HFFc6 (cell line): Measurements from ENCODE around the gene UQCRQ. TPM values are rescaled to one million over a fixed set of nuclear protein-coding genes. Genes with fewer than 3 reads are reported as not detected.

Source experiments
- DNase-seq: peaks from one replicate; pipeline ENCODE4 v3.0.0-alpha.2; 2018
- H3K27ac Mint-ChIP-seq: 2 replicates; pipeline ENCODE4 v1.8.0; 2020; ENCODE audit warnings: mild to moderate bottlenecking, mixed read lengths
- H3K27me3 Mint-ChIP-seq: 2 replicates; pipeline ENCODE4 v1.8.0; 2021; ENCODE audit warnings: mild to moderate bottlenecking, moderate library complexity, mixed read lengths; ENCODE audit not compliant: insufficient read depth
- H3K36me3 Mint-ChIP-seq: 2 replicates; pipeline ENCODE4 v1.8.0; 2021; ENCODE audit warnings: low read depth, mixed read lengths
- H3K4me1 Mint-ChIP-seq: 2 replicates; pipeline ENCODE4 v1.8.0; 2020; ENCODE audit warnings: low read depth, mixed read lengths
- H3K4me3 Mint-ChIP-seq: 2 replicates; pipeline ENCODE4 v1.8.0; 2020; ENCODE audit warnings: mild to moderate bottlenecking, moderate library complexity, mixed read lengths
- H3K9me3 Mint-ChIP-seq: 2 replicates; pipeline ENCODE4 v1.8.0; 2020; ENCODE audit warnings: mild to moderate bottlenecking, mixed read lengths
- CTCF ChIP-seq: fragments of 200-600 bp; sonication (generic); IDR thresholded peaks from 2 replicates; pipeline ENCODE4 v1.5.0; 2021; ENCODE audit warnings: antibody characterized with exemption, mild to moderate bottlenecking
- total RNA-seq, 6 experiments: library from RNA; stranded (reverse); fragmentation: NEBNext Ultra II Directional; extraction: Animal tissue kit (Norgen Biotek cat#: 25700); gene quantifications; 2 replicates in 1 of 6; 3 replicates in 5 of 6; pipeline ENCODE4 v1.2.3, GENCODE V29; 2021

UQCRQ gene
- total RNA-seq, 6 experiments from 2014 or later, result 501 to 678 (median 615) TPM

- Mint-ChIP-seq H3K36me3 (peaks cover 28% of the 10 kb centered on the region), H3K4me3 (no peak overlapping the region), H3K27ac (no peak overlapping the region)
Measured at GRCh38 chr5:132890817-132891216, 24.4 kb downstream of the UQCRQ start.

DNA sequence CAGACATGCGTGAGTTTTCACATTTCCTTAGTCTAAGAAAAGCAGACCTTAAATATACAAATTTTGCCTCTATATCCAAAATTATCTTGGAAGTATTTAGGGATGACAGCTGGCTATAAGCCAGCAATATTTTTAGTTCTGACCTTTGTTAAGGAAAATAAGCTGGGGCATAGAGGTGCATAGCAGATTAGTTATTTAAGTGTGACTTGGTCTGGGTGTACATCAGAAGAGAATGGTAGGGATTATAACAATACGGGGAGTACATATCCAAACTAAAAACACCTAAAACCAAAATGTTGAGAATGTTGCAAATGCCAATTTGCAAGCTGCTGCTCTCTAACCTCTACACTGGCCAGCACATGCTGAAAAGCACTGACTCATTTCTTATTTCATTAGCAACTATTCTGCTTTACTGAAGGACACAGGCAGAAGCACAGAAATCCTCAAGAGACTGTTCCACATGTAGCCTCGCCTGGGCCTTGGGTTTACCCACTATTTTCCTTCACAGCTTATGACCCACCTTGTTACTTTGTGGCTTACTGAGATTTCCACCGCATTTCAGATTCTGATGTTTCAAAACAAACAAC, 29.4 kb downstream of the UQCRQ start:
- H3K27me3 Mint-ChIP-seq, result no peaks in the 10 kb centered on the region; the same call in 1 of the 2 replicates
- 0 out of 2 replicates have a peak, but pooled peaks cover 8% of the 10 kb centered on the region for H3K4me1 Mint-ChIP-seq
- H3K4me3 Mint-ChIP-seq, result no peak overlapping the region
- H3K27ac Mint-ChIP-seq, result no peak overlapping the region
- peaks cover 32% of the 10 kb centered on the region for H3K36me3 Mint-ChIP-seq
- no peak for DNase-seq
- no peak for TF ChIP-seq CTCF
- H3K9me3 Mint-ChIP-seq, result no peaks in the 10 kb centered on the region

More at GRCh38 chr5:132890817-132891216, 24.4 kb downstream of the UQCRQ start:
- DNase-seq, result no peak
- Mint-ChIP-seq H3K27me3 (no peaks in the 10 kb centered on the region), H3K9me3 (no peaks in the 10 kb centered on the region), H3K4me1 (peaks cover 11% of the 10 kb centered on the region; the same call in 1 of the 2 replicates)
- no peak for TF ChIP-seq CTCF

DNA sequence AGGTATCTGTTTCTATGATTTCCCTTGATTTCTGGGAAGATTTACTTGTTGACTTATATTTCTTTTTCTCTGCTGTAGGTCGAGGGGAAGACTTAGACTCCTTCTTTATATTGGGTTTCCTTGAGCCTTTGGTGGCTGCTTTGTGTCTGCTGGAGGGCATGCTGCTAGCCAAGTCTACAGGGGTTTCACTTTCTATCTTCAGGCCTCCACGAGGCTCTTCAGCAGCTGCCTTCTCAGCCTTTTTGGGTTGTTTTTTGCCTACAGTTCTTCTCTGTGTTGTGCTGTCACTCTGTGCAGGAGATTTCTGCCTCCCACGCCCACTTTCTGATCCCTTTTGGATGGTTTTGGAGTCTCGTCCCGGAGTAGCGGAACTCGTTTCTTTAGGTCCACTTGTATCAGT, 30.2 kb downstream of the UQCRQ start:
- Mint-ChIP-seq H3K4me3 (no peak overlapping the region; the same call in 1 of the 2 replicates), H3K27ac (no peak overlapping the region), H3K4me1 (0 out of 2 replicates have a peak, but pooled peaks cover 8% of the 10 kb centered on the region), H3K36me3 (peaks cover 32% of the 10 kb centered on the region), H3K9me3 (no peaks in the 10 kb centered on the region), H3K27me3 (no peaks in the 10 kb centered on the region; the same call in 1 of the 2 replicates)
- DNase-seq, result no peak
- TF ChIP-seq CTCF, result no peak

DNA sequence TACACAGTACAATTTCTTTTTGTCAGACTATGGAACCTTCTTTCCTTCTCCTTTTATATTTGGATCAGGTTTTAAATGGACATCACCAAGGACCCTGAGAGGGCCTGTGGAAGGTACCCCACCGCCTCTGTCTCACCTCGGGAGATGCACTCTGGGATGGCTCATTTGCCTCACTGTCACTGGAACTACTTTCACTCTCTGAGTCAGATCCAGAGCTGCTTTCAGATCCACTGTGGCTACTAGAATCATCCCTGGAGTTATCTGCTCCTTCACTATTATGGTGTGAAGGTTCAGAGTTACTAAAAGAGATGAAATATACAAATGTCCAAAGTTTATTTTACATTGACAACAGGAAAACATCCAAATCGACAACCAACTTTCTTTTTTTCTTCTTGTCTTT, 31.7 kb downstream of the UQCRQ start:
- no peak overlapping the region for H3K4me3 Mint-ChIP-seq
- H3K36me3 Mint-ChIP-seq, result peaks cover 28% of the 10 kb centered on the region
- no peak for TF ChIP-seq CTCF
- no peaks in the 10 kb centered on the region for H3K9me3 Mint-ChIP-seq
- H3K4me1 Mint-ChIP-seq, result 0 out of 2 replicates have a peak, but pooled peaks cover 8% of the 10 kb centered on the region
- H3K27me3 Mint-ChIP-seq, result no peaks in the 10 kb centered on the region; the same call in 1 of the 2 replicates
- no peak for DNase-seq
- H3K27ac Mint-ChIP-seq, result no peak overlapping the region

GRCh38 chr5:132901036-132901435, 34.6 kb downstream of the UQCRQ start:
- Mint-ChIP-seq H3K36me3 (peaks cover 27% of the 10 kb centered on the region), H3K4me3 (no peak overlapping the region), H3K9me3 (no peaks in the 10 kb centered on the region), H3K4me1 (peaks cover 11% of the 10 kb centered on the region; the same call in 1 of the 2 replicates), H3K27me3 (no peaks in the 10 kb centered on the region; the same call in 1 of the 2 replicates), H3K27ac (no peak overlapping the region)
- no peak for TF ChIP-seq CTCF
- DNase-seq, result no peak
